ENCODE data around the gene NDFIP2.

GRCh38 chr13:79469608-79470007 lies 11.3 kb upstream of the NDFIP2 start:
- TF ChIP-seq CTCF (IDR thresholded peaks at IDR 0.05; ENCODE audit: insufficient read depth, low read length, poor library complexity, severe bottlenecking) (no peak), EZH2phosphoT487 (conservative IDR thresholded peaks at IDR 0.05; ENCODE audit: low read length) (no peak)
